Astrocyte of the spinal cord (primary cell): ENCODE data around the gene TRPC4AP.

ENCODE experiments used
- DNase-seq: peaks from one replicate; pipeline ENCODE4 v3.0.0; 2011; ENCODE audit warnings: low read depth, low spot score
- H3K4me3 ChIP-seq: 2 replicates; pipeline ENCODE4 v1.5.1; 2011; ENCODE audit warnings: low read depth, mild to moderate bottlenecking, low read length, moderate library complexity
- in situ Hi-C: cut with HindIII; loops from 2 replicates; pipeline ENCODE4 v1.10.0; 2017; ENCODE audit warnings: low sequenced_read_pairs
- TF ChIP-seq, protein P1 (sequence below): IDR thresholded peaks from 2 replicates; pipeline ENCODE4 v1.5.1; 2012; ENCODE audit warnings: low read depth, mild to moderate bottlenecking, low read length, inconsistent platforms

The TRPC4AP gene

DNA sequence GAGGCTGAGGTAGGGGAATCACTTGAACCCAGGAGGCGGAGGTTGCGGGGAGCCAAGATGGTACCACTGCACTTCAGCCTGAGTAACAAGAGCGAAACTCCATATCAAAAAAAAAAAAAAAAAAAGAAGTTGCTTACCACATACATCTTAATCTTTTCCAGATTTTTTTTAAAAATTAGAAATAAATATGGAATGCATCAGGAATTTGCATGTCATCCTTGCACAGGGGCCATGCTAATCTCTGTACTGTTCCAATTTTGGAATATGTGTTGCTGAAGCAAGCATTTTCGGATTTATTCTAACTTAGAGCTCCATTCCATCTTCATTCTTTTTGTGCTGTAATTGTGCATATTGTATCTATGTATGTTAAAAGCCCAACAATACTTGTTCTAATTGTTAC, 62.5 kb downstream of the TRPC4AP start:
- TF ChIP-seq, protein P1, sequence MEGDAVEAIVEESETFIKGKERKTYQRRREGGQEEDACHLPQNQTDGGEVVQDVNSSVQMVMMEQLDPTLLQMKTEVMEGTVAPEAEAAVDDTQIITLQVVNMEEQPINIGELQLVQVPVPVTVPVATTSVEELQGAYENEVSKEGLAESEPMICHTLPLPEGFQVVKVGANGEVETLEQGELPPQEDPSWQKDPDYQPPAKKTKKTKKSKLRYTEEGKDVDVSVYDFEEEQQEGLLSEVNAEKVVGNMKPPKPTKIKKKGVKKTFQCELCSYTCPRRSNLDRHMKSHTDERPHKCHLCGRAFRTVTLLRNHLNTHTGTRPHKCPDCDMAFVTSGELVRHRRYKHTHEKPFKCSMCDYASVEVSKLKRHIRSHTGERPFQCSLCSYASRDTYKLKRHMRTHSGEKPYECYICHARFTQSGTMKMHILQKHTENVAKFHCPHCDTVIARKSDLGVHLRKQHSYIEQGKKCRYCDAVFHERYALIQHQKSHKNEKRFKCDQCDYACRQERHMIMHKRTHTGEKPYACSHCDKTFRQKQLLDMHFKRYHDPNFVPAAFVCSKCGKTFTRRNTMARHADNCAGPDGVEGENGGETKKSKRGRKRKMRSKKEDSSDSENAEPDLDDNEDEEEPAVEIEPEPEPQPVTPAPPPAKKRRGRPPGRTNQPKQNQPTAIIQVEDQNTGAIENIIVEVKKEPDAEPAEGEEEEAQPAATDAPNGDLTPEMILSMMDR, result no peak
- H3K4me3 ChIP-seq, result no peak overlapping the region
- DNase-seq, result no peak
- in situ Hi-C loops, result no loop called here

GRCh38 chr20:35027301-35027700, 65.3 kb downstream of the TRPC4AP start:
- H3K4me3 ChIP-seq, result no peak overlapping the region
- TF ChIP-seq, protein P1, result no peak
- in situ Hi-C loops, result no loop called here
- no peak for DNase-seq

DNA sequence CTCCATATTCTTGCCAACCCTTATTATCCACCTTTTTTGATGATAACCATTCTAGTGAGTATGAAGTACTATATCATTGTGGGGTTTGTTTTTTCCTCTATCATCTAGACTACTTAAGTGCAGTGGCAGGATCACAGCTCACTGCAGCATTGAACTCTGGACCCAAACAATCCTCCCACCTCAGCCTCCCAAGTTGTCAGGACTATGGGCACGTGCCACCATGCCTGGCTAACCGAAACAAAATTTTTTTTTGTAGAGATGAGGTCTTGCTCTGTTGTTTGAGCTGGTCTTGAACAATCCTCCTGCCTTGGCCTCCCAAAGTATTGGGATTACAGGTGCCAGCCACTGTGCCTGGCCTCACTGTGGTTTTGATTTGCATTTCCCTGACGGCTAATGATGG, 67.5 kb downstream of the TRPC4AP start:
- H3K4me3 ChIP-seq, result no peak overlapping the region
- in situ Hi-C loops, result no loop called here
- TF ChIP-seq, protein P1, result no peak
- DNase-seq, result no peak

DNA sequence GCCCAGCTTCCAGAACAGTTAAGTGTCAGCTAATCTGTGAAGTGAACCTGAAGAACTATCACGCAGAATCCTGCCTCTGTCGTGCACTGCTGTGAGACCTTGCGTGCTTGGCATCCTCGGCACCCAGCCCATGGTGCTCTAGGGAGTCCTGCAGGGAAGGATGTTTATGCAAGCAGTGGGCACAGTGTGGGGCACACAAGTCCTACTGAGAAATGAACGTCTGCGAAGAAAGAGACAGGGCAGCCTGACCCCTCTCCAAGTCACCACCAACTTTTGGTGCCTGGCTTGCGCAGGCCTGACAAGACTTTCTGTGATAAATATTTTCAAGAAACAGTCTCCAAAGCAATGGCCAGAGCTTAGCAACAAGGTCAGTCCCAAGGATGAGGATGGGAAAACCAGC, 69.0 kb downstream of the TRPC4AP start:
- in situ Hi-C loops, result no loop called here
- DNase-seq, result no peak
- H3K4me3 ChIP-seq, result no peak overlapping the region
- TF ChIP-seq, protein P1, result no peak

DNA sequence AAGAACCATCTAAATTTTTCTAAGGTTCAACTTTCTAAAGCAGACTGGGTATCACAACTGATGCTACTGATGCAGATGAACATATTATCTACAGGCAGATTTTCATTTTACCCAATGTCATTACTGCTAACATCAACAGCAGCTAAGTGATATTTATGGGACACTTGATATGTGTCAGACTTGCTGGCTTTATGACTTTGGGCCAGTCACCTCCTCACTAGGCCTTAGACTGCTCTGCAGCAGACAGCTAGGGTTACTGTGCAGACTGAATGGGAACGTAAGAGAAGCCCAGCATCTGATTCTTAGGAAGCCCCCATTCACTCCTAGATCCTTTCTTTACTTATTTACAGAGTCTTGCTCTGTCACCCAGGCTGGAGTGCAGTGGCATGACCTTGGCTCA, 70.8 kb downstream of the TRPC4AP start:
- TF ChIP-seq, protein P1, result no peak
- H3K4me3 ChIP-seq, result no peak overlapping the region
- DNase-seq, result no peak
- in situ Hi-C loops, result no loop called here

GRCh38 chr20:35021063-35021462, 71.5 kb downstream of the TRPC4AP start:
- in situ Hi-C loops, result no loop called here
- DNase-seq, result peak; percentile 4
- H3K4me3 ChIP-seq, result no peak overlapping the region
- TF ChIP-seq, protein P1, result no peak
